WTC11 (cell line): Measurements from ENCODE around the gene VWDE. TPM values are rescaled to one million over a fixed set of nuclear protein-coding genes. Genes with fewer than 3 reads are reported as not detected.
A peak's percentile ranks its signal among the peaks of the same experiment; 100 is the strongest.

Experiments
- ATAC-seq: fragments of 200-7000 bp; cut with Tn5 transposase; 2 replicates; pipeline ENCODE4 v1.10.0; 2021; ENCODE audit warnings: mild to moderate bottlenecking, moderate library complexity
- CTCF ChIA-PET: fragments of 300-600 bp; sonication (Branson Sonifier 250); formaldehyde crosslinking; loops from one replicate; lab custom pipeline; 2021; ENCODE audit warnings: antibody characterized with exemption; lab: Charles Lee
- POLR2A ChIA-PET: fragments of 350-600 bp; sonication (Branson Sonifier 250); formaldehyde crosslinking; loops from one replicate; lab custom pipeline; 2021; ENCODE audit warnings: antibody characterized with exemption; lab: Charles Lee
- DNase-seq: peaks from one replicate; pipeline ENCODE4 v3.0.0; 2021; ENCODE audit warnings: low spot score
- H3K27ac Mint-ChIP-seq: 2 replicates; pipeline ENCODE4 v1.8.0; 2021; ENCODE audit warnings: mixed read lengths
- H3K27me3 Mint-ChIP-seq: 2 replicates; pipeline ENCODE4 v1.8.0; 2021; ENCODE audit warnings: low read depth, mild to moderate bottlenecking, moderate library complexity, mixed read lengths
- H3K36me3 Mint-ChIP-seq: 2 replicates; pipeline ENCODE4 v1.8.0; 2021; ENCODE audit warnings: mixed read lengths
- H3K4me1 Mint-ChIP-seq: 2 replicates; pipeline ENCODE4 v1.8.0; 2022; ENCODE audit warnings: mixed read lengths
- H3K4me3 Mint-ChIP-seq: 2 replicates; pipeline ENCODE4 v1.8.0; 2021; ENCODE audit warnings: mild to moderate bottlenecking, moderate library complexity, mixed read lengths
- H3K9me3 Mint-ChIP-seq: 2 replicates; pipeline ENCODE4 v1.8.0; 2021; ENCODE audit warnings: mixed read lengths
- ATF1 ChIP-seq: sonication (generic); formaldehyde crosslinking; IDR thresholded peaks from 2 replicates; pipeline ENCODE4 v1.8.1; 2023; ENCODE audit warnings: mild to moderate bottlenecking, moderate library complexity, missing genetic modification reagents
- CBFB ChIP-seq: sonication (generic); formaldehyde crosslinking; IDR thresholded peaks from 2 replicates; pipeline ENCODE4 v1.8.1; 2022; ENCODE audit warnings: mild to moderate bottlenecking, low read depth, missing genetic modification reagents
- E2F1 ChIP-seq: sonication (generic); formaldehyde crosslinking; IDR thresholded peaks from 2 replicates; pipeline ENCODE4 v1.8.0; 2022; ENCODE audit warnings: mild to moderate bottlenecking, missing genetic modification reagents
- ETV6 ChIP-seq: sonication (generic); formaldehyde crosslinking; IDR thresholded peaks from 2 replicates; pipeline ENCODE4 v1.8.1; 2022; ENCODE audit warnings: mild to moderate bottlenecking, missing genetic modification reagents
- FOXK1 ChIP-seq: sonication (generic); formaldehyde crosslinking; IDR thresholded peaks from 2 replicates; pipeline ENCODE4 v1.8.0; 2022; ENCODE audit warnings: mild to moderate bottlenecking, moderate library complexity, missing genetic modification reagents
- FOXP1 ChIP-seq: sonication (generic); formaldehyde crosslinking; IDR thresholded peaks from 2 replicates; pipeline ENCODE4 v1.8.0; 2022; ENCODE audit warnings: missing genetic modification reagents, mild to moderate bottlenecking, moderate library complexity, borderline replicate concordance
- JAZF1 ChIP-seq: fragments of 250-450 bp; sonication (Bioruptor Pico); IDR thresholded peaks from 2 replicates; pipeline ENCODE4 v1.9.0; 2021; ENCODE audit warnings: moderate library complexity, mild to moderate bottlenecking, inconsistent platforms
- JUN ChIP-seq: sonication (generic); formaldehyde crosslinking; IDR thresholded peaks from 2 replicates; pipeline ENCODE4 v1.8.0; 2023; ENCODE audit warnings: mild to moderate bottlenecking, missing genetic modification reagents
- KAT7 ChIP-seq: sonication (generic); formaldehyde crosslinking; IDR thresholded peaks from 2 replicates; pipeline ENCODE4 v1.8.1; 2023; ENCODE audit warnings: missing genetic modification reagents, mild to moderate bottlenecking, borderline replicate concordance
- MXD4 ChIP-seq: fragments of 250-450 bp; sonication (Bioruptor Pico); IDR thresholded peaks from 2 replicates; pipeline ENCODE4 v1.8.0; 2021; ENCODE audit warnings: mild to moderate bottlenecking, moderate library complexity, borderline replicate concordance
- NFYB ChIP-seq: sonication (generic); formaldehyde crosslinking; conservative IDR thresholded peaks from 2 replicates; pipeline ENCODE4 v1.8.0; 2022; ENCODE audit warnings: low read depth, missing genetic modification reagents
- OVOL2 ChIP-seq: fragments of 250-450 bp; sonication (Bioruptor Pico); IDR thresholded peaks from 2 replicates; pipeline ENCODE4 v1.9.0; 2021; ENCODE audit warnings: mild to moderate bottlenecking, borderline replicate concordance
- RORB ChIP-seq: fragments of 250-450 bp; sonication (Bioruptor Pico); IDR thresholded peaks from 2 replicates; pipeline ENCODE4 v1.9.0; 2021; ENCODE audit warnings: mild to moderate bottlenecking
- TEAD1 ChIP-seq: sonication (generic); formaldehyde crosslinking; IDR thresholded peaks from 2 replicates; pipeline ENCODE4 v1.8.0; 2022; ENCODE audit warnings: mild to moderate bottlenecking, missing genetic modification reagents
- USF2 ChIP-seq: sonication (generic); formaldehyde crosslinking; IDR thresholded peaks from 2 replicates; pipeline ENCODE4 v1.8.1; 2023; ENCODE audit warnings: mild to moderate bottlenecking, missing genetic modification reagents, moderate library complexity
- ZNF138 ChIP-seq: sonication (generic); formaldehyde crosslinking; conservative IDR thresholded peaks from 2 replicates; pipeline ENCODE4 v1.8.1; 2022; ENCODE audit warnings: mild to moderate bottlenecking, moderate library complexity, missing genetic modification reagents
- ZNF263 ChIP-seq: sonication (generic); formaldehyde crosslinking; IDR thresholded peaks from 2 replicates; pipeline ENCODE4 v1.8.1; 2022; ENCODE audit warnings: low read depth, mild to moderate bottlenecking, moderate library complexity, missing genetic modification reagents
- ZNF416 ChIP-seq: fragments of 250-450 bp; sonication (Bioruptor Pico); IDR thresholded peaks from 2 replicates; pipeline ENCODE4 v1.9.0; 2021; ENCODE audit warnings: mild to moderate bottlenecking, inconsistent platforms
- total RNA-seq: library from RNA; stranded (reverse); gene quantifications from 3 replicates; pipeline ENCODE4 v1.2.3, GENCODE V29; 2021
- TF ChIP-seq, protein P1 (sequence below): sonication (generic); formaldehyde crosslinking; IDR thresholded peaks from 2 replicates; pipeline ENCODE4 v1.8.1; 2023; ENCODE audit warnings: mild to moderate bottlenecking, missing genetic modification reagents
- TF ChIP-seq, protein P2 (sequence below): fragments of 250-450 bp; sonication (Bioruptor Pico); IDR thresholded peaks from 2 replicates; pipeline ENCODE4 v2.1.2; 2022; ENCODE audit warnings: mild to moderate bottlenecking, moderate library complexity
- TF ChIP-seq, protein P3 (sequence below): sonication (generic); formaldehyde crosslinking; IDR thresholded peaks from 2 replicates; pipeline ENCODE4 v1.8.0; 2023; ENCODE audit warnings: mild to moderate bottlenecking, missing genetic modification reagents

The VWDE gene
- total RNA-seq, 1 experiment from 2014 or later, result 21.0 TPM

- H3K36me3 Mint-ChIP-seq, result peaks cover 41% of the 10 kb centered on the region
- no peak overlapping the region for H3K4me3 Mint-ChIP-seq
Measured at GRCh38 chr7:12431886-12432556, 28.4 kb upstream of the VWDE start.

GRCh38 chr7:12425311-12425710, 21.6 kb upstream of the VWDE start:
- H3K36me3 Mint-ChIP-seq, result peaks cover 41% of the 10 kb centered on the region
- peaks cover 39% of the 10 kb centered on the region for H3K4me1 Mint-ChIP-seq
- peak overlapping the region; percentile 98 for H3K27ac Mint-ChIP-seq
- DNase-seq (no peak), ATAC-seq (no peak)
- POLR2A ChIA-PET, result no interaction called here
- TF ChIP-seq, protein P1, sequence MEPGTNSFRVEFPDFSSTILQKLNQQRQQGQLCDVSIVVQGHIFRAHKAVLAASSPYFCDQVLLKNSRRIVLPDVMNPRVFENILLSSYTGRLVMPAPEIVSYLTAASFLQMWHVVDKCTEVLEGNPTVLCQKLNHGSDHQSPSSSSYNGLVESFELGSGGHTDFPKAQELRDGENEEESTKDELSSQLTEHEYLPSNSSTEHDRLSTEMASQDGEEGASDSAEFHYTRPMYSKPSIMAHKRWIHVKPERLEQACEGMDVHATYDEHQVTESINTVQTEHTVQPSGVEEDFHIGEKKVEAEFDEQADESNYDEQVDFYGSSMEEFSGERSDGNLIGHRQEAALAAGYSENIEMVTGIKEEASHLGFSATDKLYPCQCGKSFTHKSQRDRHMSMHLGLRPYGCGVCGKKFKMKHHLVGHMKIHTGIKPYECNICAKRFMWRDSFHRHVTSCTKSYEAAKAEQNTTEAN (CRISPR knock-in tag), result no peak
- TF ChIP-seq JAZF1 (CRISPR knock-in tag) (no peak), NFYB (no peak), ATF1 (CRISPR knock-in tag) (no peak), CBFB (no peak), ZNF416 (CRISPR knock-in tag) (no peak), ZNF138 (CRISPR knock-in tag) (no peak), OVOL2 (CRISPR knock-in tag) (no peak), JUN (CRISPR knock-in tag) (no peak), TEAD1 (no peak)
- CTCF ChIA-PET, result no interaction called here
- H3K9me3 Mint-ChIP-seq, result peaks cover 30% of the 10 kb centered on the region
- H3K4me3 Mint-ChIP-seq, result no peak overlapping the region
- no peaks in the 10 kb centered on the region for H3K27me3 Mint-ChIP-seq

More at GRCh38 chr7:12431886-12432556, 28.4 kb upstream of the VWDE start:
- POLR2A ChIA-PET, result no interaction called here
- CTCF ChIA-PET, result interaction anchor here (1.1 to 4.2 kb wide), 2 partner anchors 26 to 58 kb away, joined by 5 to 30 read pairs; no protein-coding TSS in a partner anchor
- ATAC-seq, result peak; percentile 85
- Mint-ChIP-seq H3K27ac (0 out of 2 replicates have a peak overlapping the region, but pooled peaks have one; percentile 29), H3K27me3 (no peaks in the 10 kb centered on the region; the same call in 1 of the 2 replicates), H3K9me3 (peaks cover 32% of the 10 kb centered on the region), H3K4me1 (peaks cover 40% of the 10 kb centered on the region)
- DNase-seq, result peak; percentile 49
- no peak for TF ChIP-seq E2F1 (CRISPR knock-in tag)
- no peak for TF ChIP-seq MXD4 (CRISPR knock-in tag)
- TF ChIP-seq KAT7 (CRISPR knock-in tag), result no peak
- no peak for TF ChIP-seq ZNF263 (CRISPR knock-in tag)
- TF ChIP-seq FOXP1 (CRISPR knock-in tag), result peak; percentile 40; the same call in 1 of the 2 replicates
- no peak for TF ChIP-seq USF2 (CRISPR knock-in tag)
- TF ChIP-seq FOXK1 (CRISPR knock-in tag), result peak; percentile 72
- 0 out of 2 replicates have a peak, but pooled peaks have one; percentile 17 for TF ChIP-seq ETV6
- no peak for TF ChIP-seq RORB (CRISPR knock-in tag)
- TF ChIP-seq, protein P2, sequence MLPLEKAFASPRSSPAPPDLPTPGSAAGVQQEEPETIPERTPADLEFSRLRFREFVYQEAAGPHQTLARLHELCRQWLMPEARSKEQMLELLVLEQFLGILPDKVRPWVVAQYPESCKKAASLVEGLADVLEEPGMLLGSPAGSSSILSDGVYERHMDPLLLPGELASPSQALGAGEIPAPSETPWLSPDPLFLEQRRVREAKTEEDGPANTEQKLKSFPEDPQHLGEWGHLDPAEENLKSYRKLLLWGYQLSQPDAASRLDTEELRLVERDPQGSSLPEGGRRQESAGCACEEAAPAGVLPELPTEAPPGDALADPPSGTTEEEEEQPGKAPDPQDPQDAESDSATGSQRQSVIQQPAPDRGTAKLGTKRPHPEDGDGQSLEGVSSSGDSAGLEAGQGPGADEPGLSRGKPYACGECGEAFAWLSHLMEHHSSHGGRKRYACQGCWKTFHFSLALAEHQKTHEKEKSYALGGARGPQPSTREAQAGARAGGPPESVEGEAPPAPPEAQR (CRISPR knock-in tag), result no peak
- TF ChIP-seq, protein P3, sequence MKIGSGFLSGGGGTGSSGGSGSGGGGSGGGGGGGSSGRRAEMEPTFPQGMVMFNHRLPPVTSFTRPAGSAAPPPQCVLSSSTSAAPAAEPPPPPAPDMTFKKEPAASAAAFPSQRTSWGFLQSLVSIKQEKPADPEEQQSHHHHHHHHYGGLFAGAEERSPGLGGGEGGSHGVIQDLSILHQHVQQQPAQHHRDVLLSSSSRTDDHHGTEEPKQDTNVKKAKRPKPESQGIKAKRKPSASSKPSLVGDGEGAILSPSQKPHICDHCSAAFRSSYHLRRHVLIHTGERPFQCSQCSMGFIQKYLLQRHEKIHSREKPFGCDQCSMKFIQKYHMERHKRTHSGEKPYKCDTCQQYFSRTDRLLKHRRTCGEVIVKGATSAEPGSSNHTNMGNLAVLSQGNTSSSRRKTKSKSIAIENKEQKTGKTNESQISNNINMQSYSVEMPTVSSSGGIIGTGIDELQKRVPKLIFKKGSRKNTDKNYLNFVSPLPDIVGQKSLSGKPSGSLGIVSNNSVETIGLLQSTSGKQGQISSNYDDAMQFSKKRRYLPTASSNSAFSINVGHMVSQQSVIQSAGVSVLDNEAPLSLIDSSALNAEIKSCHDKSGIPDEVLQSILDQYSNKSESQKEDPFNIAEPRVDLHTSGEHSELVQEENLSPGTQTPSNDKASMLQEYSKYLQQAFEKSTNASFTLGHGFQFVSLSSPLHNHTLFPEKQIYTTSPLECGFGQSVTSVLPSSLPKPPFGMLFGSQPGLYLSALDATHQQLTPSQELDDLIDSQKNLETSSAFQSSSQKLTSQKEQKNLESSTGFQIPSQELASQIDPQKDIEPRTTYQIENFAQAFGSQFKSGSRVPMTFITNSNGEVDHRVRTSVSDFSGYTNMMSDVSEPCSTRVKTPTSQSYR (CRISPR knock-in tag), result 0 out of 2 replicates have a peak, but pooled peaks have one; percentile 41
